Psoas muscle (tissue), 8 donors: ENCODE measurements around the gene PTPRA. TPM values are rescaled to one million over a fixed set of nuclear protein-coding genes. Genes with fewer than 3 reads are reported as not detected.

Experiments used
- ATAC-seq, 4 donors: fragments of 200-7000 bp; cut with Tn5 transposase; one replicate each; pipeline ENCODE4 v1.9.1; 2020; ENCODE audit warnings: moderate library complexity in 3 of 4, mild to moderate bottlenecking in 2 of 4
- DNase-seq, 2 donors: peaks; one replicate each; pipeline ENCODE4 v3.0.0-alpha.2; 2020
- H3K27ac ChIP-seq: fragments of 200-600 bp; one replicate; pipeline ENCODE4 v1.8.0; 2022
- H3K27me3 ChIP-seq, 3 donors: fragments of 200-600 bp in 1 of 3; one replicate each; pipeline versions ENCODE4 v1.6.1 to v1.8.0; 2013 to 2022; ENCODE audit warnings: low read length in 2 of 3, mild to moderate bottlenecking in 2 of 3, moderate library complexity in 1 of 3; ENCODE audit not compliant: insufficient read depth in 3 of 3
- H3K36me3 ChIP-seq, 2 donors: fragments of 200-600 bp in 1 of 2; one replicate each; pipeline versions ENCODE4 v1.6.1 to v1.8.0; 2013 to 2022; ENCODE audit warnings: low read depth in 1 of 2, mild to moderate bottlenecking in 1 of 2, moderate library complexity in 1 of 2; ENCODE audit not compliant: insufficient read depth in 1 of 2
- H3K4me1 ChIP-seq: fragments of 200-600 bp; one replicate; pipeline ENCODE4 v1.8.0; 2022
- H3K4me3 ChIP-seq: fragments of 200-600 bp; one replicate; pipeline ENCODE4 v1.8.0; 2022; ENCODE audit warnings: mild to moderate bottlenecking
- H3K9me3 ChIP-seq: fragments of 200-600 bp; one replicate; pipeline ENCODE4 v1.8.0; 2022
- CTCF ChIP-seq: fragments of 200-600 bp; IDR thresholded peaks from one replicate; pipeline ENCODE4 v1.8.0; 2022; ENCODE audit warnings: antibody characterized with exemption
- WGBS, 3 donors: extraction: QIAGEN DNeasy Blood & Tissue Kit; methylation state at CpG; one replicate each; pipeline versions ENCODE4 v1.1.6 to v1.1.7; 2013; 5-methylcytosine and 5-hydroxymethylcytosine counted together
- intact Hi-C, 2 donors: fragments of 100-400 bp; cut with DNase I; formaldehyde crosslinking; loops; one replicate each; pipeline versions ENCODE4 v1.11.0 to v1.14.2; 2022
- polyA plus RNA-seq, 3 donors: library from polyadenylated mRNA; stranded (reverse); fragments of 200-250 nt; gene quantifications; one replicate each; pipeline ENCODE4 v1.2.3, GENCODE V29; 2013
- total RNA-seq, 4 donors: library from RNA; stranded (reverse); fragmentation: NEBNext Ultra II Directional in 2 of 4; extraction: Animal tissue kit (Norgen Biotek cat#: 25700) in 2 of 4; gene quantifications; one replicate each; pipeline versions ENCODE4 v1.2.1 to v1.2.4, GENCODE V29; 2021 to 2023
- donor health status: healthy with polysubstance abuse.
- donor health status: DM: no; HTN: no; CAD: no; lungs with moderate emphysema.
- donor health status: Bipolar disorder and iron deficiency.
- donor health status: healthy.
- donor health status: DM: yes; HTN: yes; CAD: no.
- donor health status: DM: no; HTN: no; CAD: no.
- donor health status: DM: no; HTN: no; CAD: no.
- donor health status: DM: yes; HTN: yes; CAD: no.

PTPRA gene
- total and polyA plus RNA-seq, 7 donors = 7.6 to 19.9 (median 15.0) TPM

GRCh38 chr20:3088031-3088430, 214.8 kb downstream of the PTPRA start:
- WGBS, 3 donors = 77 to 83% (median 80%) methylated on average over 7 of the region's 7 CpGs
- H3K4me1 ChIP-seq = no peaks in the 10 kb centered on the region

More at GRCh38 chr20:3088031-3088430, 214.8 kb downstream of the PTPRA start:
- intact Hi-C loops = no loop called here
- H3K4me3 ChIP-seq = no peak overlapping the region
- ATAC-seq = no peak
- H3K9me3 ChIP-seq = no peaks in the 10 kb centered on the region
- H3K27me3 ChIP-seq = peaks cover 0 to 54% (median 20%) of the 10 kb centered on the region in 3 donors
- DNase-seq = no peak
- H3K27ac ChIP-seq = no peak overlapping the region
- no peak for TF ChIP-seq CTCF
- no peaks in the 10 kb centered on the region for H3K36me3 ChIP-seq

Other genes with a start within 250 kb of the PTPRA start
- gene NOP56, start 220.8 kb upstream of the PTPRA start, total RNA-seq = 100 to 1,000 TPM in 2 of 4 donors, 10 to 100 TPM in 2; 90.9 to 114 (median 102) TPM
- 100 to 1,000 TPM in 1 of 3 donors, 10 to 100 TPM in 2; 63.2 to 173 (median 84.1) TPM for gene NOP56, start 220.8 kb upstream of the PTPRA start, polyA plus RNA-seq
- gene IDH3B, start 209.3 kb upstream of the PTPRA start, total RNA-seq = 100 to 1,000 TPM in 2 of 4 donors, 10 to 100 TPM in 2; 58.8 to 153 (median 97.6) TPM
- 100 to 1,000 TPM in 2 of 3 donors, 10 to 100 TPM in 1; 86.0 to 262 (median 166) TPM for gene IDH3B, start 209.3 kb upstream of the PTPRA start, polyA plus RNA-seq
- 1 to 10 TPM; 1.2 to 1.9 (median 1.5) TPM for gene EBF4, start 180.7 kb upstream of the PTPRA start, total RNA-seq
- gene EBF4, start 180.7 kb upstream of the PTPRA start, polyA plus RNA-seq = under 1 TPM; 0.42 to 0.87 (median 0.52) TPM
- gene CPXM1, start 72.9 kb upstream of the PTPRA start, total RNA-seq = 1 to 10 TPM in 1 of 4 donors, under 1 TPM in 3; 0.27 to 1.3 (median 0.53) TPM
- gene CPXM1, start 72.9 kb upstream of the PTPRA start, polyA plus RNA-seq = 1 to 10 TPM in 1 of 3 donors, under 1 TPM in 2; 0.30 to 1.1 (median 0.34) TPM
- gene C20orf141, start 58.5 kb upstream of the PTPRA start, total RNA-seq = not detected
- gene C20orf141, start 58.5 kb upstream of the PTPRA start, polyA plus RNA-seq = not detected
- gene TMEM239, start 57.1 kb upstream of the PTPRA start, total RNA-seq = not detected
- gene TMEM239, start 57.1 kb upstream of the PTPRA start, polyA plus RNA-seq = not detected
- 10 to 100 TPM in 1 of 4 donors, 1 to 10 TPM in 3; 4.8 to 11.5 (median 8.0) TPM for gene PCED1A, start 32.8 kb upstream of the PTPRA start, total RNA-seq
- 1 to 10 TPM; 4.2 to 6.5 (median 5.7) TPM for gene PCED1A, start 32.8 kb upstream of the PTPRA start, polyA plus RNA-seq
- 10 to 100 TPM; 19.2 to 25.5 (median 23.7) TPM for gene VPS16, start 32.7 kb upstream of the PTPRA start, total RNA-seq
- gene VPS16, start 32.7 kb upstream of the PTPRA start, polyA plus RNA-seq = 10 to 100 TPM; 17.1 to 20.2 (median 18.1) TPM
- gene GNRH2, start 170.1 kb downstream of the PTPRA start, total RNA-seq = not detected
- under 1 TPM in 1 of 3 donors, not detected in 2; 0.39 TPM for gene GNRH2, start 170.1 kb downstream of the PTPRA start, polyA plus RNA-seq
- 10 to 100 TPM; 42.8 to 49.0 (median 44.7) TPM for gene MRPS26, start 172.6 kb downstream of the PTPRA start, total RNA-seq
- gene MRPS26, start 172.6 kb downstream of the PTPRA start, polyA plus RNA-seq = 100 to 1,000 TPM in 1 of 3 donors, 10 to 100 TPM in 2; 51.6 to 150 (median 68.7) TPM
- gene OXT, start 198.1 kb downstream of the PTPRA start, total RNA-seq = not detected
- under 1 TPM; 0.12 to 0.73 (median 0.17) TPM for gene OXT, start 198.1 kb downstream of the PTPRA start, polyA plus RNA-seq
- not detected for gene AVP, start 211.2 kb downstream of the PTPRA start, total RNA-seq
- gene AVP, start 211.2 kb downstream of the PTPRA start, polyA plus RNA-seq = not detected